SK-N-SH treated with all-trans-retinoic acid at 6 μM for 48 hours (cell line): Measurements from ENCODE around the gene SKP1.

Source experiments
- ATAC-seq: fragments of 200-7000 bp; cut with Tn5 transposase; 3 replicates; pipeline ENCODE4 v1.9.1; 2020; ENCODE audit warnings: mild to moderate bottlenecking, moderate library complexity
- ARNTL ChIP-seq: fragments of 450-650 bp; formaldehyde crosslinking; IDR thresholded peaks from 2 replicates; pipeline ENCODE4 v1.5.0; 2020; ENCODE audit warnings: low read depth, mild to moderate bottlenecking, moderate library complexity, borderline replicate concordance
- BACH2 ChIP-seq: fragments of 250-450 bp; sonication (Bioruptor Pico); IDR thresholded peaks from 2 replicates; pipeline ENCODE4 v1.9.0; 2021; ENCODE audit warnings: mild to moderate bottlenecking, borderline replicate concordance
- CSDC2 ChIP-seq: fragments of 250-450 bp; sonication (Bioruptor Pico); IDR thresholded peaks from 2 replicates; pipeline ENCODE4 v1.5.0; 2020; ENCODE audit warnings: mild to moderate bottlenecking, moderate library complexity
- ESRRG ChIP-seq: fragments of 250-450 bp; sonication (Bioruptor Pico); IDR thresholded peaks from 2 replicates; pipeline ENCODE4 v1.6.1; 2021; ENCODE audit warnings: mild to moderate bottlenecking
- GLIS3 ChIP-seq: fragments of 250-450 bp; sonication (Bioruptor Pico); IDR thresholded peaks from 2 replicates; pipeline ENCODE4 v1.5.0; 2020; ENCODE audit warnings: mild to moderate bottlenecking, moderate library complexity
- ISL1 ChIP-seq: fragments of 250-450 bp; sonication (Bioruptor Pico); IDR thresholded peaks from 2 replicates; pipeline ENCODE4 v2.1.2; 2022; ENCODE audit warnings: mild to moderate bottlenecking, moderate library complexity
- OSR1 ChIP-seq: fragments of 250-450 bp; sonication (Bioruptor Pico); IDR thresholded peaks from 2 replicates; pipeline ENCODE4 v1.8.0; 2022; ENCODE audit warnings: moderate library complexity, mild to moderate bottlenecking, inconsistent platforms
- PPARA ChIP-seq: fragments of 250-450 bp; sonication (Bioruptor Pico); IDR thresholded peaks from 2 replicates; pipeline ENCODE4 v1.5.0; 2020; ENCODE audit warnings: mild to moderate bottlenecking, borderline replicate concordance
- RARB ChIP-seq: fragments of 250-450 bp; sonication (Bioruptor Pico); IDR thresholded peaks from 2 replicates; pipeline ENCODE4 v1.8.0; 2021; ENCODE audit warnings: mild to moderate bottlenecking, moderate library complexity
- TCF4 ChIP-seq: fragments of 250-450 bp; sonication (Bioruptor Pico); IDR thresholded peaks from 2 replicates; pipeline ENCODE4 v1.8.0; 2021; ENCODE audit warnings: mild to moderate bottlenecking, moderate library complexity, borderline replicate concordance
- ZC3H10 ChIP-seq: fragments of 250-450 bp; sonication (Bioruptor Pico); IDR thresholded peaks from 2 replicates; pipeline ENCODE4 v1.5.1; 2021; ENCODE audit warnings: mild to moderate bottlenecking, moderate library complexity
- ZFP3 ChIP-seq: fragments of 250-450 bp; sonication (Bioruptor Pico); IDR thresholded peaks from 2 replicates; pipeline ENCODE4 v1.5.0; 2020; ENCODE audit warnings: mild to moderate bottlenecking, moderate library complexity
- ZFP30 ChIP-seq: fragments of 450-650 bp; formaldehyde crosslinking; IDR thresholded peaks from 2 replicates; pipeline ENCODE4 v1.5.0; 2022; ENCODE audit warnings: mild to moderate bottlenecking, moderate library complexity
- ZNF565 ChIP-seq: fragments of 450-650 bp; formaldehyde crosslinking; conservative IDR thresholded peaks from 2 replicates; pipeline ENCODE4 v1.5.0; 2020; ENCODE audit warnings: low read depth, mild to moderate bottlenecking, moderate library complexity
- ZNF70 ChIP-seq: fragments of 450-650 bp; formaldehyde crosslinking; IDR thresholded peaks from 2 replicates; pipeline ENCODE4 v1.5.0; 2020; ENCODE audit warnings: mild to moderate bottlenecking, moderate library complexity
- ZNF8 ChIP-seq: fragments of 450-650 bp; formaldehyde crosslinking; IDR thresholded peaks from 2 replicates; pipeline ENCODE4 v1.5.0; 2020; ENCODE audit warnings: mild to moderate bottlenecking, moderate library complexity
- TF ChIP-seq, protein P1 (sequence below): fragments of 250-450 bp; sonication (Bioruptor Pico); IDR thresholded peaks from 2 replicates; pipeline ENCODE4 v1.8.0; 2020; ENCODE audit warnings: mild to moderate bottlenecking, moderate library complexity, borderline replicate concordance
- TF ChIP-seq, protein P2 (sequence below): fragments of 250-450 bp; sonication (Bioruptor Pico); IDR thresholded peaks from 2 replicates; pipeline ENCODE4 v1.8.0; 2021; ENCODE audit warnings: low read depth, mild to moderate bottlenecking, moderate library complexity, borderline replicate concordance

The SKP1 gene

DNA sequence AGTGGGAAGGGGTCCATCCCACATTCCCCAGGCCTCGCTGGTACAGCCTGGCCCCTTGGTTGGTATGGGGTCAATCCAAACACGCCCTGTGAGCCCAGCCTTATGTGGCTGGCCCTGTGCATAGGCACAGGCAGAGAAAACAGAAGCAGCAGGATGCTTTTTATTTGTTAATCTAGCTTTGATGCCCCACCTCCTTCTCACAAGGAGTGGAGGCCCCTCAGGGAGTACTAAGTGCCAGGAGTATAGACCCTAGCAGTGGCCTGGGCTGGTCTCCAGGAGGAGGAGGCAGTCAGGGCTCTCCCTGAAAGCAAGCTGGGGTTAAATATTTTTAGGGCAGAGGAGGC, 76.8 kb downstream of the SKP1 start:
- no peak for TF ChIP-seq ARNTL (CRISPR knock-in tag)
- TF ChIP-seq, protein P1, sequence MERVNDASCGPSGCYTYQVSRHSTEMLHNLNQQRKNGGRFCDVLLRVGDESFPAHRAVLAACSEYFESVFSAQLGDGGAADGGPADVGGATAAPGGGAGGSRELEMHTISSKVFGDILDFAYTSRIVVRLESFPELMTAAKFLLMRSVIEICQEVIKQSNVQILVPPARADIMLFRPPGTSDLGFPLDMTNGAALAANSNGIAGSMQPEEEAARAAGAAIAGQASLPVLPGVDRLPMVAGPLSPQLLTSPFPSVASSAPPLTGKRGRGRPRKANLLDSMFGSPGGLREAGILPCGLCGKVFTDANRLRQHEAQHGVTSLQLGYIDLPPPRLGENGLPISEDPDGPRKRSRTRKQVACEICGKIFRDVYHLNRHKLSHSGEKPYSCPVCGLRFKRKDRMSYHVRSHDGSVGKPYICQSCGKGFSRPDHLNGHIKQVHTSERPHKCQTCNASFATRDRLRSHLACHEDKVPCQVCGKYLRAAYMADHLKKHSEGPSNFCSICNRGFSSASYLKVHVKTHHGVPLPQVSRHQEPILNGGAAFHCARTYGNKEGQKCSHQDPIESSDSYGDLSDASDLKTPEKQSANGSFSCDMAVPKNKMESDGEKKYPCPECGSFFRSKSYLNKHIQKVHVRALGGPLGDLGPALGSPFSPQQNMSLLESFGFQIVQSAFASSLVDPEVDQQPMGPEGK (CRISPR knock-in tag), result no peak
- TF ChIP-seq ESRRG, result no peak
- TF ChIP-seq, protein P2, sequence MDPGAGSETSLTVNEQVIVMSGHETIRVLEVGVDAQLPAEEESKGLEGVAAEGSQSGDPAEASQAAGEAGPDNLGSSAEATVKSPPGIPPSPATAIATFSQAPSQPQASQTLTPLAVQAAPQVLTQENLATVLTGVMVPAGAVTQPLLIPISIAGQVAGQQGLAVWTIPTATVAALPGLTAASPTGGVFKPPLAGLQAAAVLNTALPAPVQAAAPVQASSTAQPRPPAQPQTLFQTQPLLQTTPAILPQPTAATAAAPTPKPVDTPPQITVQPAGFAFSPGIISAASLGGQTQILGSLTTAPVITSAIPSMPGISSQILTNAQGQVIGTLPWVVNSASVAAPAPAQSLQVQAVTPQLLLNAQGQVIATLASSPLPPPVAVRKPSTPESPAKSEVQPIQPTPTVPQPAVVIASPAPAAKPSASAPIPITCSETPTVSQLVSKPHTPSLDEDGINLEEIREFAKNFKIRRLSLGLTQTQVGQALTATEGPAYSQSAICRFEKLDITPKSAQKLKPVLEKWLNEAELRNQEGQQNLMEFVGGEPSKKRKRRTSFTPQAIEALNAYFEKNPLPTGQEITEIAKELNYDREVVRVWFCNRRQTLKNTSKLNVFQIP (CRISPR knock-in tag), result no peak
- no peak for TF ChIP-seq OSR1 (CRISPR knock-in tag)
- no peak for TF ChIP-seq ZFP30
- no peak for TF ChIP-seq PPARA (CRISPR knock-in tag)
- no peak for TF ChIP-seq ZFP3 (CRISPR knock-in tag)
- no peak for TF ChIP-seq ZNF565 (CRISPR knock-in tag)
- TF ChIP-seq ZNF8 (CRISPR knock-in tag), result no peak
- no peak for TF ChIP-seq ISL1 (CRISPR knock-in tag)
- no peak for TF ChIP-seq ZNF70
- no peak for TF ChIP-seq CSDC2
- TF ChIP-seq RARB (CRISPR knock-in tag), result no peak
- no peak for TF ChIP-seq ZC3H10
- no peak for TF ChIP-seq TCF4 (CRISPR knock-in tag)
- no peak for TF ChIP-seq BACH2
- peak; percentile 5; the same call in 1 of the 3 replicates for ATAC-seq

DNA sequence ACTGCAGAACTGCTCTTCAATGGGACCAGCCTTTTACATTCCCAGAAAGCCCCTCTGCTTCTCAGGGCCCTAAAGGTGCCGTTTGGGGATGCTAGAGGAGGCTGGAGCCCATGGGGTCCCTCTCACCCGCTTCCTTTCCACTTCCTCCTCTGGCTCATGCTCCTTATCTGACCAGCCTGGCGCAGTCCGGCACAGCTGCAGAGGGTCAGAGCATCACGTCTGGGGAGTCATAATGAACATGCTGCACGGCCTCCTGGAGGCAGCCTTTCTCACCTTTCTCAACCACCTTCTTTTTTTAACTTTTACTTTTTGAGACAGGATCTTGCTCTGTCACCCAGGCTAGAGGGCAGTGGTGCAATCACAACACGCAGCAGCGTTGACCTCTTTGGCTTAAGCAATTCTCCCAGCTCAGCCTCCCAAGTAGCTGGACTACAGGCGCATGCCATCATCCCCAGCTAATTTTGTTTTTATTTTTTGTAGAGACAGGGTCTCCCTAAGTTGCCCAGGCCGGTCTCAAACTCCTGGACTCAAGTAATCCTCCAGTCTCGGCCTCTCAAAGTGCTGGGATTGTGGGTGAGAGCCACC, 77.4 kb downstream of the SKP1 start:
- ATAC-seq, result no peak
- TF ChIP-seq GLIS3 (CRISPR knock-in tag) (no peak), ZNF565 (CRISPR knock-in tag) (no peak), ARNTL (CRISPR knock-in tag) (no peak)
